GM23338 (cell line): Measurements from ENCODE around the gene FBXO8. TPM values are rescaled to one million over a fixed set of nuclear protein-coding genes. Genes with fewer than 3 reads are reported as not detected.

Experiments used
- ATAC-seq: fragments of 200-7000 bp; cut with Tn5 transposase; 3 replicates; pipeline ENCODE4 v1.9.1; 2020
- DNase-seq: peaks from one replicate; pipeline ENCODE4 v3.0.0-alpha.2; 2015; ENCODE audit warnings: low spot score
- H2AFZ ChIP-seq: fragments of 200-600 bp; sonication (generic); 2 replicates; pipeline ENCODE4 v1.8.0; 2016; ENCODE audit warnings: antibody characterized with exemption, mild to moderate bottlenecking, moderate library complexity
- H3F3A ChIP-seq: fragments of 200-600 bp; sonication (generic); replicated peaks from 2 replicates; pipeline ENCODE4 v1.8.0; 2017; ENCODE audit warnings: antibody characterized with exemption, mixed run types, low read depth
- H3K27ac ChIP-seq: fragments of 200-600 bp; sonication (generic); 2 replicates; pipeline ENCODE4 v1.6.1; 2016; ENCODE audit warnings: low read depth
- H3K27me3 ChIP-seq: fragments of 200-600 bp; sonication (generic); 2 replicates; pipeline ENCODE4 v1.8.0; 2016; ENCODE audit warnings: mild to moderate bottlenecking, mixed run types, moderate library complexity; ENCODE audit not compliant: insufficient read depth
- H3K36me3 ChIP-seq: fragments of 200-600 bp; sonication (generic); 2 replicates; pipeline ENCODE4 v1.8.0; 2016; ENCODE audit warnings: mild to moderate bottlenecking; ENCODE audit not compliant: insufficient read depth
- H3K4me1 ChIP-seq: fragments of 200-600 bp; sonication (generic); 2 replicates; pipeline ENCODE4 v1.8.0; 2016; ENCODE audit warnings: mild to moderate bottlenecking, moderate library complexity; ENCODE audit not compliant: insufficient read depth
- H3K4me2 ChIP-seq: fragments of 200-600 bp; sonication (generic); 2 replicates; pipeline ENCODE4 v1.7.1; 2017; ENCODE audit warnings: mixed run types
- H3K4me3 ChIP-seq: fragments of 200-600 bp; sonication (generic); 2 replicates; pipeline ENCODE4 v1.6.1; 2016; ENCODE audit warnings: mixed run types
- H3K79me2 ChIP-seq: fragments of 200-600 bp; sonication (generic); replicated peaks from 2 replicates; pipeline ENCODE4 v1.8.0; 2017; ENCODE audit warnings: mild to moderate bottlenecking; ENCODE audit not compliant: insufficient read depth
- H3K9me2 ChIP-seq: fragments of 200-600 bp; sonication (generic); 2 replicates; pipeline ENCODE4 v1.8.0; 2017; ENCODE audit not compliant: insufficient read depth
- H4K20me1 ChIP-seq: fragments of 200-600 bp; sonication (generic); replicated peaks from 2 replicates; pipeline ENCODE4 v1.8.0; 2017; ENCODE audit warnings: mild to moderate bottlenecking; ENCODE audit not compliant: insufficient read depth
- H3K27ac Mint-ChIP-seq: 2 replicates; pipeline ENCODE4 v1.8.0; 2020; ENCODE audit warnings: inconsistent platforms, mild to moderate bottlenecking, moderate library complexity, mixed read lengths
- H3K27me3 Mint-ChIP-seq: 3 replicates; pipeline ENCODE4 v1.8.0; 2022; ENCODE audit warnings: low read depth, mild to moderate bottlenecking, moderate library complexity, mixed read lengths, inconsistent platforms; ENCODE audit not compliant: insufficient read depth, poor library complexity
- H3K36me3 Mint-ChIP-seq: 3 replicates; pipeline ENCODE4 v1.8.0; 2021; ENCODE audit warnings: low read depth, mild to moderate bottlenecking, inconsistent platforms, moderate library complexity, mixed read lengths
- H3K4me1 Mint-ChIP-seq: 3 replicates; pipeline ENCODE4 v1.8.0; 2020; ENCODE audit warnings: mild to moderate bottlenecking, inconsistent platforms, mixed read lengths
- H3K4me3 Mint-ChIP-seq: 3 replicates; pipeline ENCODE4 v1.8.0; 2021; ENCODE audit warnings: moderate library complexity, mild to moderate bottlenecking, inconsistent platforms, mixed read lengths
- H3K9me3 Mint-ChIP-seq: 3 replicates; pipeline ENCODE4 v1.8.0; 2020; ENCODE audit warnings: moderate library complexity, mild to moderate bottlenecking, inconsistent platforms, mixed read lengths
- CTCF ChIP-seq, 2 experiments: fragments of 200-600 bp in 1 of 2; sonication (generic) in 1 of 2; conservative IDR thresholded peaks; 2 replicates each; pipeline versions ENCODE4 v1.5.1 to v1.6.1; 2016 to 2017; ENCODE audit warnings: antibody characterized with exemption in 2 of 2, low read depth in 2 of 2, mild to moderate bottlenecking in 2 of 2, moderate library complexity in 1 of 2
- ETS1 ChIP-seq: IDR thresholded peaks from 2 replicates; pipeline ENCODE4 v1.6.1; 2016; ENCODE audit warnings: antibody characterized with exemption
- EZH2 ChIP-seq: fragments of 200-600 bp; sonication (generic); IDR thresholded peaks from one replicate; pipeline ENCODE4 v1.8.0; 2017; ENCODE audit warnings: antibody characterized with exemption, mild to moderate bottlenecking, low read depth; ENCODE audit not compliant: unreplicated experiment
- EZH2phosphoT487 ChIP-seq: fragments of 200-600 bp; sonication (generic); IDR thresholded peaks from one replicate; pipeline ENCODE4 v1.8.1; 2018; ENCODE audit warnings: antibody characterized with exemption; ENCODE audit not compliant: unreplicated experiment
- NANOG ChIP-seq: IDR thresholded peaks from 2 replicates; pipeline ENCODE4 v1.6.1; 2016; ENCODE audit warnings: antibody characterized with exemption, borderline replicate concordance
- ZNF462 ChIP-seq: fragments of 250-450 bp; sonication (Bioruptor Pico); IDR thresholded peaks from 2 replicates; pipeline ENCODE4 v1.5.0; 2020; ENCODE audit warnings: mild to moderate bottlenecking, moderate library complexity
- polyA plus RNA-seq: library from polyadenylated mRNA; unstranded; fragments of >200 nt; fragmentation: Nextera tagmentation; extraction: Ambion mirVana; gene quantifications from 2 replicates; pipeline ENCODE4 v1.2.1, GENCODE V29; 2016
- total RNA-seq: library from RNA; depleted of rRNA; stranded (reverse); fragments of >200 nt; shearing (Covaris generic); gene quantifications from 2 replicates; pipeline ENCODE4 v1.2.3, GENCODE V29; 2014

Gene FBXO8
- total and polyA plus RNA-seq, 2 experiments from 2014 or later, result 5.8 to 7.9 TPM

- Histone ChIP-seq H3F3A (no peaks in the 10 kb centered on the region), H3K9me2 (no peaks in the 10 kb centered on the region), H3K4me3 (no peak overlapping the region), H3K36me3 (peaks cover 5% of the 10 kb centered on the region; the same call in 1 of the 2 replicates), H3K4me2 (no peak overlapping the region), H3K79me2 (no peaks in the 10 kb centered on the region), H2AFZ (no peak overlapping the region), H3K4me1 (no peaks in the 10 kb centered on the region), H3K27me3 (no peaks in the 10 kb centered on the region), H4K20me1 (no peaks in the 10 kb centered on the region), H3K27ac (no peak overlapping the region)
- peaks cover 3% of the 10 kb centered on the region; the same call in 1 of the 3 replicates for H3K36me3 Mint-ChIP-seq
- DNase-seq, result no peak
- TF ChIP-seq EZH2 (no peak), CTCF (conservative IDR thresholded peaks at IDR 0.05; ENCODE audit: low read depth in 2 of 2) (no peak), ETS1 (no peak), EZH2phosphoT487 (no peak), ZNF462 (CRISPR knock-in tag) (no peak), NANOG (no peak)
- no peaks in the 10 kb centered on the region for H3K4me1 Mint-ChIP-seq
- H3K27ac Mint-ChIP-seq, result no peak overlapping the region
- ATAC-seq, result no peak
- no peaks in the 10 kb centered on the region for H3K27me3 Mint-ChIP-seq
- no peaks in the 10 kb centered on the region for H3K9me3 Mint-ChIP-seq
- H3K4me3 Mint-ChIP-seq, result no peak overlapping the region
Observed at GRCh38 chr4:174305961-174306360, 22.5 kb upstream of the FBXO8 start.
